DOHH2 (cell line): Measurements from ENCODE around the gene FSTL1.

Experiments used
- H3F3A ChIP-seq: fragments of 200-600 bp; sonication (generic), shearing (Covaris generic); 2 replicates; pipeline ENCODE4 v1.6.0; 2016; ENCODE audit warnings: antibody characterized with exemption, mild to moderate bottlenecking; ENCODE audit not compliant: control insufficient read depth, insufficient read depth
- H3K27ac ChIP-seq: fragments of 200-600 bp; sonication (generic); 2 replicates; pipeline ENCODE4 v1.5.1; 2014; ENCODE audit warnings: low read depth, mild to moderate bottlenecking, low read length, moderate library complexity
- H3K27me3 ChIP-seq: fragments of 200-600 bp; sonication (generic); 2 replicates; pipeline ENCODE4 v1.6.1; 2014; ENCODE audit warnings: mild to moderate bottlenecking, low read length, mixed read lengths; ENCODE audit not compliant: control insufficient read depth
- H3K36me3 ChIP-seq: fragments of 200-600 bp; sonication (generic); 2 replicates; pipeline ENCODE4 v1.6.1; 2014; ENCODE audit warnings: mild to moderate bottlenecking, low read length, moderate library complexity, mixed read lengths; ENCODE audit not compliant: control insufficient read depth
- H3K4me1 ChIP-seq: fragments of 200-600 bp; sonication (generic); 2 replicates; pipeline ENCODE4 v1.6.1; 2014; ENCODE audit warnings: mild to moderate bottlenecking, low read length, mixed read lengths; ENCODE audit not compliant: control insufficient read depth
- H3K4me2 ChIP-seq: fragments of 200-600 bp; sonication (generic); 2 replicates; pipeline ENCODE4 v1.6.0; 2014; ENCODE audit warnings: mild to moderate bottlenecking, low read length, moderate library complexity
- H3K4me3 ChIP-seq: fragments of 200-600 bp; sonication (generic); 2 replicates; pipeline ENCODE4 v1.5.1; 2014; ENCODE audit warnings: mild to moderate bottlenecking, low read length, mixed read lengths
- H3K79me2 ChIP-seq: fragments of 200-600 bp; sonication (generic); 2 replicates; pipeline ENCODE4 v1.6.1; 2014; ENCODE audit warnings: mild to moderate bottlenecking, low read length, mixed read lengths; ENCODE audit not compliant: control insufficient read depth
- H3K9me2 ChIP-seq: fragments of 200-600 bp; sonication (generic); replicated peaks from 2 replicates; pipeline ENCODE4 v1.6.1; 2014; ENCODE audit warnings: mild to moderate bottlenecking, low read length, mixed read lengths; ENCODE audit not compliant: control insufficient read depth
- H3K9me3 ChIP-seq: fragments of 200-600 bp; sonication (generic); 2 replicates; pipeline ENCODE4 v1.6.1; 2014; ENCODE audit warnings: antibody characterized with exemption, low read length, mixed read lengths; ENCODE audit not compliant: control insufficient read depth, insufficient read depth
- H4K20me1 ChIP-seq: fragments of 200-600 bp; sonication (generic); 2 replicates; pipeline ENCODE4 v1.6.0; 2014; ENCODE audit warnings: low read depth, mild to moderate bottlenecking, antibody characterized with exemption, low read length, moderate library complexity; ENCODE audit not compliant: control insufficient read depth, insufficient read depth
- EZH2phosphoT487 ChIP-seq: fragments of 200-600 bp; sonication (generic); IDR thresholded peaks from 2 replicates; pipeline ENCODE4 v1.6.1; 2017; ENCODE audit warnings: borderline replicate concordance, mild to moderate bottlenecking, antibody characterized with exemption, low read length, moderate library complexity, mixed read lengths
- TF ChIP-seq, protein P1 (sequence below): fragments of 200-600 bp; sonication (generic); IDR thresholded peaks from one replicate; pipeline ENCODE4 v1.5.1; 2014; ENCODE audit warnings: antibody characterized with exemption, mild to moderate bottlenecking, low read depth, low read length; ENCODE audit not compliant: poor library complexity, severe bottlenecking

The FSTL1 gene

DNA sequence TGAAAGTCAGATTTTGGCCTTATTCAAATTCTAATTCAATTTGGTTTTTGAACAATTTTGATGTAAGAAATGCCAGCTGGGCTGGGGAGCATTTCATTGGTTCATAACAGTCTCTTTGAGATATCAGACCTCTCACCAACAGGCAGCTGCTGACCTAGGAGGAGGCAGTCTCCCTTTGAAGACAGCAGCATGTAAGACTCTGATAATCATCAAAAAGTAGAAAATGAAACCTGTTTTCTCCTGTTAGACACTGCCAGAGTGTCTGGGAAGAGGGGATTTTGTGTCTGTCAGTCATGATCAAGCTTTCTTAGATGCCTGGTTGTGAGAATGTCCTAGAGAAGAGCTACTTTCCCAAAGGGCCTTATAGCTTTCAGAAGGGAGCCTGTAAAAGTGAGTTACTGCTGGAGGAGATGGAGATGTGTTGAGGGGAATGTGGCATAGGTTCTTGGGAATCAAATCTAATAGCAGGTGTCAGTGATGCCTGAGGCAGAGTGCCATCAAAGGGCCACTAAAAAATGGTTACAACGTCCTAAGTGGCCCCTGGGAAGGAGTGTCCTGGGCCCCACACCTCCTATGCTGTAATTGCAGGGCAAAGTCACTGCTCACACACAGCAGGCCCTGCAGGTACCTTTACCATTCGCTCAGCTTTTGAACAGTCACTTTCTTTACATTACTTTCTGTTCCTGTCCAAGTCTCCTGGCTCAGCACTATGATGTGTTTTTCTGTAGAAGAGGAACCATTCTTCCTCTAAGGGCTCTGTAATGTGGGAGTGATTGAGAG lies 43.1 kb downstream of the FSTL1 start:
- TF ChIP-seq EZH2phosphoT487: no peak
- TF ChIP-seq, protein P1, sequence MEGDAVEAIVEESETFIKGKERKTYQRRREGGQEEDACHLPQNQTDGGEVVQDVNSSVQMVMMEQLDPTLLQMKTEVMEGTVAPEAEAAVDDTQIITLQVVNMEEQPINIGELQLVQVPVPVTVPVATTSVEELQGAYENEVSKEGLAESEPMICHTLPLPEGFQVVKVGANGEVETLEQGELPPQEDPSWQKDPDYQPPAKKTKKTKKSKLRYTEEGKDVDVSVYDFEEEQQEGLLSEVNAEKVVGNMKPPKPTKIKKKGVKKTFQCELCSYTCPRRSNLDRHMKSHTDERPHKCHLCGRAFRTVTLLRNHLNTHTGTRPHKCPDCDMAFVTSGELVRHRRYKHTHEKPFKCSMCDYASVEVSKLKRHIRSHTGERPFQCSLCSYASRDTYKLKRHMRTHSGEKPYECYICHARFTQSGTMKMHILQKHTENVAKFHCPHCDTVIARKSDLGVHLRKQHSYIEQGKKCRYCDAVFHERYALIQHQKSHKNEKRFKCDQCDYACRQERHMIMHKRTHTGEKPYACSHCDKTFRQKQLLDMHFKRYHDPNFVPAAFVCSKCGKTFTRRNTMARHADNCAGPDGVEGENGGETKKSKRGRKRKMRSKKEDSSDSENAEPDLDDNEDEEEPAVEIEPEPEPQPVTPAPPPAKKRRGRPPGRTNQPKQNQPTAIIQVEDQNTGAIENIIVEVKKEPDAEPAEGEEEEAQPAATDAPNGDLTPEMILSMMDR: no peak
- Histone ChIP-seq H3K36me3 (no peaks in the 10 kb centered on the region), H3K27ac (no peak overlapping the region), H3K27me3 (no peaks in the 10 kb centered on the region; the same call in 1 of the 2 replicates), H3F3A (no peaks in the 10 kb centered on the region), H3K4me1 (no peaks in the 10 kb centered on the region), H4K20me1 (no peaks in the 10 kb centered on the region), H3K9me2 (no peaks in the 10 kb centered on the region), H3K79me2 (no peaks in the 10 kb centered on the region), H3K4me2 (no peak overlapping the region), H3K9me3 (no peaks in the 10 kb centered on the region), H3K4me3 (no peak overlapping the region)

DNA sequence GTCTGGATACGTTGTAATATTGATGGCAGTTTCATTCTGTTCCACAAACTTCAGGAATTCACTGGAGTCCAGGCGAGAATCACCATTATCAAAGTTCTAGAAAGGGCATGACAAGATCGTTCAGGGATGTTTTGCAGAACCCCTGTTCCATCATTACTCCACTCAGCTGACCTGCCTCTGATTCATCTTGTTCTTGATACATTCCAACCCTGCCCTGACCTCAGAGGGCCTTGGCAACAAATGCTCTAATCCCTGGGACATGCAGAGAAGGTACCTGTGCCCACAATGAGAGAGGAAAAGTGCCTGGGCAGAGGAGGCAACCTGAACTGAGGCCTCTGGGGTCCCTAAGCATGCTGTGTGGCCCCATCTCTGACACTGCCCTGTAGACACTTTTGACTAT lies 45.9 kb downstream of the FSTL1 start:
- Histone ChIP-seq H3K27me3 (no peaks in the 10 kb centered on the region; the same call in 1 of the 2 replicates), H3K4me1 (peaks cover 2% of the 10 kb centered on the region), H3K9me2 (no peaks in the 10 kb centered on the region), H3K36me3 (no peaks in the 10 kb centered on the region), H4K20me1 (no peaks in the 10 kb centered on the region), H3K79me2 (no peaks in the 10 kb centered on the region), H3K27ac (no peak overlapping the region), H3K4me2 (no peak overlapping the region), H3K9me3 (no peaks in the 10 kb centered on the region), H3K4me3 (no peak overlapping the region), H3F3A (no peaks in the 10 kb centered on the region)
- no peak for TF ChIP-seq EZH2phosphoT487
- TF ChIP-seq, protein P1: no peak

DNA sequence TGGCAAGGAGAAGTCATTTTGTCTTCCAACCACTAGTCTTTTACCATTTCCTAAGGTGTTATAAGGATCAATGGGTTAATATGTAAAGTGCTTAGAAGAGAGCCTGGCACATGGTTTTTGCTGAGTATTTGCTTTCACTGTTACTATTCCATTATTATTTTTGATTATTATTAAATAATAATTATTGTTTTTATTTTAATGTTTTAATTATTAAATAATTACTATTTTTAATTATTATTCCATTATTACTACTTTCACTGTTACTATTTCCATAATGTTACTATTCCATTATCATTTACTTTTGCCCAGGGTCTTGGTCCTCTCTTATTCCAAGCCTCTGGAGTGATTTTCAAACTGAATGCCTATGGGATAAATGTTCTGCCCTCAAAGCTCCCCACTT lies 48.5 kb downstream of the FSTL1 start:
- Histone ChIP-seq H3K79me2 (no peaks in the 10 kb centered on the region), H3K4me2 (no peak overlapping the region), H3K4me1 (peaks cover 18% of the 10 kb centered on the region), H3K9me2 (no peaks in the 10 kb centered on the region), H4K20me1 (no peaks in the 10 kb centered on the region), H3K27me3 (no peaks in the 10 kb centered on the region; the same call in 1 of the 2 replicates), H3K27ac (no peak overlapping the region), H3K36me3 (no peaks in the 10 kb centered on the region), H3F3A (no peaks in the 10 kb centered on the region), H3K9me3 (no peaks in the 10 kb centered on the region), H3K4me3 (no peak overlapping the region)
- TF ChIP-seq, protein P1: no peak
- TF ChIP-seq EZH2phosphoT487: no peak
